ENCODE results near the gene SERPINB1.

GRCh38 chr6:2819978-2820377, 21.7 kb downstream of the SERPINB1 start:
- TF ChIP-seq POLR2A (IDR thresholded peaks at IDR 0.05) (no peak), CTCF (IDR thresholded peaks at IDR 0.05) (no peak)
